Vagina (tissue), 2 donors: ENCODE results near the gene MRPL34.

Source experiments
- POLR2A ChIP-seq, 2 donors: fragments of 450-650 bp; IDR thresholded peaks; one replicate each; pipeline ENCODE4 v1.6.1; 2017; ENCODE audit warnings: antibody characterized with exemption in 2 of 2, mild to moderate bottlenecking in 2 of 2, moderate library complexity in 2 of 2
- TF ChIP-seq, protein P1 (sequence below), 3 experiments: fragments of 450-650 bp in 2 of 3; fragments of 200-600 bp in 1 of 3; sonication (generic) in 1 of 3; IDR thresholded peaks; one replicate each; pipeline ENCODE4 v1.5.1; 2017 to 2019; ENCODE audit warnings: antibody characterized with exemption in 3 of 3, mild to moderate bottlenecking in 2 of 3, moderate library complexity in 2 of 3

DNA sequence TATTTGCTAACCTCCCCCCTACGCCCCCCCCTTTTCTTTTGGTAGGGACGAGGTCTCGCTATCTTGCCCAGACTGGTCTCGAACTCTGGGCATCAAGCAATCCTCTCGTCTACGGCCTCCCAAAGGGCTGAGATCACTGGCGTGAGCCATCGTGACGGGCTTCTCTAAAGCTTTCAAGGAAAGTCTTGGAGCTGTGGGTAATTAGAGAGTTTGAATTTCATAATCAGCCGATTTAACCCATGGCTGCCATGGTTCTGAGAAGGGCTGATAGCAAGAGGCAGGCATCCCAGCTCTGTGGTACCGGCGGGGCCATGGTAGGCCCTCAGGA is 1.8 kb upstream of the MRPL34 start:
- TF ChIP-seq, protein P1, sequence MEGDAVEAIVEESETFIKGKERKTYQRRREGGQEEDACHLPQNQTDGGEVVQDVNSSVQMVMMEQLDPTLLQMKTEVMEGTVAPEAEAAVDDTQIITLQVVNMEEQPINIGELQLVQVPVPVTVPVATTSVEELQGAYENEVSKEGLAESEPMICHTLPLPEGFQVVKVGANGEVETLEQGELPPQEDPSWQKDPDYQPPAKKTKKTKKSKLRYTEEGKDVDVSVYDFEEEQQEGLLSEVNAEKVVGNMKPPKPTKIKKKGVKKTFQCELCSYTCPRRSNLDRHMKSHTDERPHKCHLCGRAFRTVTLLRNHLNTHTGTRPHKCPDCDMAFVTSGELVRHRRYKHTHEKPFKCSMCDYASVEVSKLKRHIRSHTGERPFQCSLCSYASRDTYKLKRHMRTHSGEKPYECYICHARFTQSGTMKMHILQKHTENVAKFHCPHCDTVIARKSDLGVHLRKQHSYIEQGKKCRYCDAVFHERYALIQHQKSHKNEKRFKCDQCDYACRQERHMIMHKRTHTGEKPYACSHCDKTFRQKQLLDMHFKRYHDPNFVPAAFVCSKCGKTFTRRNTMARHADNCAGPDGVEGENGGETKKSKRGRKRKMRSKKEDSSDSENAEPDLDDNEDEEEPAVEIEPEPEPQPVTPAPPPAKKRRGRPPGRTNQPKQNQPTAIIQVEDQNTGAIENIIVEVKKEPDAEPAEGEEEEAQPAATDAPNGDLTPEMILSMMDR (IDR thresholded peaks at IDR 0.05), result no peak
- no peak for TF ChIP-seq POLR2A (IDR thresholded peaks at IDR 0.05)
